Measurements from ENCODE around the gene TSPAN18.

DNA sequence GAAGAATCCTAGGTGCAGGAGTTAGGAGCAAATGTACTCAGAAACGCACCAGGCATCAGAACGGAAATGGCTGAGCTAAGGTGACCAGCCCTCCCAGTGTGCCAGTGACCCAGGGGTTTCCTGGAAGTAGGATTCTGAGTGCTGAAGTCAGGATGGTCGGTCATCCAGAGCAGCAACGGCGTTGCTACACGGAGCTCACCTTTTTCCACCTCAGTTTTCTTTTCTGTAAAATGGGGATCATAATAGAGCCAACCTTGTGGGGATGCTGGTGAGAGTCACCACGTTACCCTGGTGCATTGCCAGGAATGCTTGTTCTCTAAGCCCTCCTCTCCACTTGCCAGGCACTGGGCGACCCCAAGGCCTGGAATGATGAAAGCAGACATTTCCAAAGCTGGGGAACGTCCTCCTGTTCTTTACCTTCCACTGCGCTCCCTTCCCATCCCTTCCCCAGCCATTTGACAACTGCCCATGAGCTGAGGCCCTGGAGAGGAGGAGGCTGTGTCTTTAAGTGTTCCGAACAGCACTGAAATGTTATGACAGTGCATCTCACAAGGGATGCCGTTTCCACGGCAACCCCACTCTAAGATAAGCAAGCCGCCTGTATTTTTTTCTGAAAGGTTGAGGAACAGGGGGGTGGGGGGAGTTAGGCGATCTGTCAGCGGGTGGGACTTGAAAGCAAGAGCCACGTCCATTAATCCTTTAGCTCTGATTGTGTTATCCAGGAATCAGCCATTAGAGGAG lies 66.8 kb downstream of the TSPAN18 start:
- TF ChIP-seq, protein P1, sequence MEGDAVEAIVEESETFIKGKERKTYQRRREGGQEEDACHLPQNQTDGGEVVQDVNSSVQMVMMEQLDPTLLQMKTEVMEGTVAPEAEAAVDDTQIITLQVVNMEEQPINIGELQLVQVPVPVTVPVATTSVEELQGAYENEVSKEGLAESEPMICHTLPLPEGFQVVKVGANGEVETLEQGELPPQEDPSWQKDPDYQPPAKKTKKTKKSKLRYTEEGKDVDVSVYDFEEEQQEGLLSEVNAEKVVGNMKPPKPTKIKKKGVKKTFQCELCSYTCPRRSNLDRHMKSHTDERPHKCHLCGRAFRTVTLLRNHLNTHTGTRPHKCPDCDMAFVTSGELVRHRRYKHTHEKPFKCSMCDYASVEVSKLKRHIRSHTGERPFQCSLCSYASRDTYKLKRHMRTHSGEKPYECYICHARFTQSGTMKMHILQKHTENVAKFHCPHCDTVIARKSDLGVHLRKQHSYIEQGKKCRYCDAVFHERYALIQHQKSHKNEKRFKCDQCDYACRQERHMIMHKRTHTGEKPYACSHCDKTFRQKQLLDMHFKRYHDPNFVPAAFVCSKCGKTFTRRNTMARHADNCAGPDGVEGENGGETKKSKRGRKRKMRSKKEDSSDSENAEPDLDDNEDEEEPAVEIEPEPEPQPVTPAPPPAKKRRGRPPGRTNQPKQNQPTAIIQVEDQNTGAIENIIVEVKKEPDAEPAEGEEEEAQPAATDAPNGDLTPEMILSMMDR (IDR thresholded peaks at IDR 0.05; ENCODE audit: low read length) = no peak
- TF ChIP-seq EZH2phosphoT487 (IDR thresholded peaks at IDR 0.05; ENCODE audit: low read length) (no peak), EZH2 (optimal IDR thresholded peaks at IDR 0.05; ENCODE audit: low read depth, low read length) (no peak)
